Measurements from ENCODE around the gene BICC1. TPM values are rescaled to one million over a fixed set of nuclear protein-coding genes. Genes with fewer than 3 reads are reported as not detected.

BICC1 gene
- total and polyA plus RNA-seq, 2 of the 8 experiments (the other 6 are each of a cell fraction or from before 2014, with no cell fraction given) = 0.20 to 0.73 TPM

DNA sequence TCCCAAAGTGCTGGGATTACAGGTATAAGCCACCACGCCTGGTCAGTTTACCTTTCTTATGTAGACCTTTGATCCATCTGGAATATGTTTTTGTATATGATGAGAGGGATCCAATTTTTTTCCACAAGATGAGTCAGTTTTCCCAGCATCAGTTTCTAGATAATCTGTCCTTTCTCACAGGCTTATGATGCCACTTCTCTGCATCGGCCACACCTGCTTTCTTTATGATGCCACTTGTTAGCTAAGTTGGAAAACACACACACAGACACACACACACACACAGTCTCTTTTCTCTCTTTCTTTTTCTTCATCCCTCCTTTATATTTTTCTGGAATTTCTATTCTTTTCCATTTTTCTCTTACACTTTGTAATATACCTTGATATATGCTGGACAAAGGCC lies 240.8 kb downstream of the BICC1 start:
- Histone ChIP-seq H3K4ac (replicated peaks; ENCODE audit: insufficient read length, low read depth, low read length) (no peak overlapping the region), H4K20me1 (replicated peaks in 1 of 2; ENCODE audit: control insufficient read depth in 1 of 2, insufficient read depth in 2 of 2, low read length in 2 of 2) (no peaks in the 10 kb centered on the region), H2AFZ (ENCODE audit: low read length) (no peak overlapping the region), H3K79me1 (ENCODE audit: low read depth, low read length) (no peaks in the 10 kb centered on the region), H3K27ac (ENCODE audit: low read depth, low read length) (no peak overlapping the region), H4K8ac (ENCODE audit: extremely low read depth, insufficient read depth, low read length) (no peak overlapping the region), H3K9me3 (ENCODE audit: insufficient read depth in 2 of 2, low read depth in 1 of 2, low read length in 1 of 2) (no peaks in the 10 kb centered on the region), H3K4me3 (ENCODE audit: extremely low read depth in 1 of 4, insufficient read depth in 2 of 4, low read depth in 3 of 4, low read length in 4 of 4) (no peak overlapping the region), H3K4me1 (replicated peaks in 1 of 4; ENCODE audit: control insufficient read depth in 3 of 4, insufficient read depth in 4 of 4, low read length in 3 of 4) (no peaks in the 10 kb centered on the region), H3K27me3 (replicated peaks in 1 of 4; ENCODE audit: control insufficient read depth in 3 of 4, extremely low read depth in 1 of 4, insufficient read depth in 3 of 4, low read length in 3 of 4) (no peaks in the 10 kb centered on the region), H2BK120ac (replicated peaks; ENCODE audit: low read depth, low read length) (no peak overlapping the region), H3K4me2 (ENCODE audit: insufficient read depth in 1 of 2, low read depth in 2 of 2, low read length in 2 of 2) (no peak overlapping the region), H3K23ac (ENCODE audit: insufficient read length) (no peak overlapping the region), H3K23me2 (ENCODE audit: low read depth, low read length) (no peaks in the 10 kb centered on the region), H3K9ac (replicated peaks in 1 of 4; ENCODE audit: extremely low read depth in 1 of 4, low read depth in 3 of 4, low read length in 3 of 4) (no peak overlapping the region), H3K18ac (ENCODE audit: extremely low read depth, low read length) (no peak overlapping the region), H2AK5ac (ENCODE audit: low read depth, low read length) (no peak overlapping the region), H2BK15ac (ENCODE audit: low read length) (no peak overlapping the region), H3K56ac (replicated peaks; ENCODE audit: insufficient read length, low read depth, low read length) (no peak overlapping the region), H3K36me3 (ENCODE audit: control insufficient read depth in 2 of 4, insufficient read depth in 4 of 4, low read length in 3 of 4) (no peaks in the 10 kb centered on the region), H4K91ac (replicated peaks; ENCODE audit: insufficient read length, low read length) (no peak overlapping the region), H3K79me2 (ENCODE audit: control insufficient read depth in 1 of 2, insufficient read depth in 2 of 2, low read length in 2 of 2) (no peaks in the 10 kb centered on the region), H2BK12ac (ENCODE audit: low read depth, low read length) (no peak overlapping the region), H2BK20ac (ENCODE audit: low read length) (no peak overlapping the region), H2BK5ac (ENCODE audit: low read depth, low read length) (no peak overlapping the region), H3K14ac (ENCODE audit: insufficient read length) (no peak overlapping the region), H4K5ac (ENCODE audit: insufficient read length, low read depth, low read length) (no peak overlapping the region)
- POLR2A ChIA-PET (ENCODE audit: partially characterized antibody) = no interaction called here
- FAIRE-seq (no peak), DNase-seq (ENCODE audit: low read depth in 1 of 2, low spot score in 2 of 2) (no peak)
- CTCF ChIA-PET (ENCODE audit: partially characterized antibody) = interaction anchor here (1.0 kb wide), 1 partner anchor 341 kb away, joined by 3 read pairs; no protein-coding TSS in a partner anchor
- WGBS, 2 experiments (ENCODE audit: extremely low coverage in 1 of 2, insufficient coverage in 1 of 2, insufficient read length in 1 of 2, insufficient replicate concordance in 2 of 2, low coverage in 1 of 2, low lambda C conversion rate in 2 of 2, missing lambda C conversion rate in 1 of 2) = 94% methylated on average over 2 of the region's 2 CpGs; no CpG with 5 or more reads in 1 of the 2 experiments
- no peak for TF ChIP-seq GTF2F1 (IDR thresholded peaks at IDR 0.05; ENCODE audit: borderline replicate concordance, low read depth, low read length)
- no peak for TF ChIP-seq EP300 (IDR thresholded peaks at IDR 0.05; ENCODE audit: borderline replicate concordance in 1 of 2, low read depth in 2 of 2, low read length in 2 of 2)
- no peak for TF ChIP-seq SRF (IDR thresholded peaks at IDR 0.05; ENCODE audit: low read depth, low read length)
- no peak for TF ChIP-seq TCF12 (IDR thresholded peaks at IDR 0.05; ENCODE audit: low read depth, low read length)
- no peak for TF ChIP-seq USF2 (IDR thresholded peaks at IDR 0.05; ENCODE audit: low read length)
- no peak for TF ChIP-seq EGR1 (IDR thresholded peaks at IDR 0.05; ENCODE audit: borderline replicate concordance, low read depth, low read length)
- TF ChIP-seq CHD1 (IDR thresholded peaks at IDR 0.05; ENCODE audit: low read depth, low read length) = no peak
- TF ChIP-seq SP1 (IDR thresholded peaks at IDR 0.05; ENCODE audit: low read depth, low read length) = no peak
- no peak for TF ChIP-seq RNF2 (IDR thresholded peaks at IDR 0.05; ENCODE audit: borderline replicate concordance, low read depth, low read length, missing control alignments, poor library complexity, severe bottlenecking)
- no peak for TF ChIP-seq ATF3 (IDR thresholded peaks at IDR 0.05; ENCODE audit: insufficient read depth, low read depth, low read length)
- TF ChIP-seq POLR2A (IDR thresholded peaks at IDR 0.05; ENCODE audit: control extremely low read depth in 1 of 2, low read depth in 2 of 2, low read length in 2 of 2) = no peak
- no peak for TF ChIP-seq RFX5 (IDR thresholded peaks at IDR 0.05; ENCODE audit: borderline replicate concordance, low read depth, low read length)
- TF ChIP-seq POLR2AphosphoS5 (IDR thresholded peaks at IDR 0.05; ENCODE audit: low read depth, low read length) = no peak
